Esophagus muscularis mucosa (tissue), 4 donors: ENCODE results near the gene MFRP. TPM values are rescaled to one million over a fixed set of nuclear protein-coding genes. Genes with fewer than 3 reads are reported as not detected.
A peak's percentile ranks its signal among the peaks of the same experiment; 100 is the strongest.

Experiments
- DNase-seq: peaks from one replicate; pipeline ENCODE4 v3.0.0-alpha.2; 2017; ENCODE audit errors: extremely low spot score
- H3K27ac ChIP-seq, 4 donors: fragments of 200-600 bp; sonication (generic); replicated peaks in 1 of 4; 1 replicate in 3 of 4; 2 replicates in 1 of 4; pipeline ENCODE4 v1.5.1; 2016 to 2019; ENCODE audit warnings: mild to moderate bottlenecking in 1 of 4
- H3K27me3 ChIP-seq, 4 donors: fragments of 200-600 bp; sonication (generic); one replicate each; pipeline versions ENCODE4 v1.5.1 to v1.6.0; 2016 to 2019
- H3K36me3 ChIP-seq, 4 donors: fragments of 200-600 bp; sonication (generic); one replicate each; pipeline ENCODE4 v1.5.1; 2016 to 2019
- H3K4me1 ChIP-seq, 4 donors: fragments of 200-600 bp; sonication (generic); one replicate each; pipeline ENCODE4 v1.5.1; 2016 to 2019
- H3K4me3 ChIP-seq, 4 donors: fragments of 200-600 bp; sonication (generic); 1 replicate in 2 of 4; 2 replicates in 2 of 4; pipeline ENCODE4 v1.5.1; 2016 to 2019; ENCODE audit warnings: mild to moderate bottlenecking in 4 of 4, moderate library complexity in 1 of 4
- H3K9me3 ChIP-seq, 4 donors: fragments of 200-600 bp; sonication (generic); 1 replicate in 3 of 4; 2 replicates in 1 of 4; pipeline ENCODE4 v1.5.1; 2016 to 2019
- CTCF ChIP-seq, 3 experiments: fragments of 200-600 bp in 2 of 3; fragments of 450-650 bp in 1 of 3; sonication (generic) in 2 of 3; IDR thresholded peaks; one replicate each; pipeline ENCODE4 v1.5.1; 2017 to 2019; ENCODE audit warnings: antibody characterized with exemption in 3 of 3, mild to moderate bottlenecking in 2 of 3, moderate library complexity in 1 of 3
- EP300 ChIP-seq: sonication (generic); formaldehyde crosslinking; IDR thresholded peaks from one replicate; pipeline ENCODE4 v1.6.1; 2017; ENCODE audit warnings: antibody characterized with exemption
- POLR2A ChIP-seq: fragments of 450-650 bp; IDR thresholded peaks from one replicate; pipeline ENCODE4 v1.6.1; 2017; ENCODE audit warnings: antibody characterized with exemption, moderate library complexity, mild to moderate bottlenecking, low read depth
- POLR2AphosphoS5 ChIP-seq, 2 donors: sonication (generic); formaldehyde crosslinking; IDR thresholded peaks; one replicate each; pipeline ENCODE4 v1.6.1; 2017; ENCODE audit warnings: antibody characterized with exemption in 2 of 2
- WGBS: methylation state at CpG from one replicate; pipeline ENCODE4 v1.1.5; 2018; 5-methylcytosine and 5-hydroxymethylcytosine counted together
- intact Hi-C: fragments of 100-400 bp; cut with DNase I; formaldehyde crosslinking; loops from one replicate; pipeline ENCODE4 v1.15.1; 2023
- total RNA-seq, 4 donors: library from RNA; depleted of rRNA; stranded (reverse); fragments of >200 nt; gene quantifications; one replicate each; pipeline versions ENCODE4 v1.1.0 to v1.2.1, GENCODE V29; 2016

MFRP gene
- total RNA-seq, 4 donors from 2014 or later: 0.11 TPM; not detected in 3

GRCh38 chr11:119378851-119379465 lies 32.5 kb upstream of the MFRP start:
- WGBS: 64% methylated on average over 10 of the region's 10 CpGs
- intact Hi-C loops: no loop called here

GRCh38 chr11:119377961-119378667 lies 31.6 kb upstream of the MFRP start:
- no peak for DNase-seq
- no peaks in the 10 kb centered on the region for H3K9me3 ChIP-seq
- no peak overlapping the region for H3K4me3 ChIP-seq
- peak; percentile 12 for TF ChIP-seq POLR2A
- TF ChIP-seq CTCF (IDR thresholded peaks at IDR 0.05): no peak
- no peak for TF ChIP-seq POLR2AphosphoS5 (IDR thresholded peaks at IDR 0.05)
- 88% methylated on average over 4 of the region's 6 CpGs for WGBS
- no peaks in the 10 kb centered on the region for H3K36me3 ChIP-seq
- peak overlapping the region in 2 of 4 donors; percentile 89 to 93 for H3K27ac ChIP-seq
- intact Hi-C loops: no loop called here
- H3K4me1 ChIP-seq: peaks cover 54 to 70% (median 66%) of the 10 kb centered on the region in 4 donors
- no peaks in the 10 kb centered on the region for H3K27me3 ChIP-seq

More at GRCh38 chr11:119378851-119379465, 32.5 kb upstream of the MFRP start:
- no peak overlapping the region for H3K4me3 ChIP-seq
- H3K9me3 ChIP-seq: no peaks in the 10 kb centered on the region
- H3K36me3 ChIP-seq: no peaks in the 10 kb centered on the region
- H3K27me3 ChIP-seq: no peaks in the 10 kb centered on the region
- TF ChIP-seq POLR2A: peak; percentile 81
- TF ChIP-seq EP300: no peak
- DNase-seq: no peak
- H3K4me1 ChIP-seq: peaks cover 47 to 65% (median 60%) of the 10 kb centered on the region in 4 donors
- peak overlapping the region in 1 of 4 donors; percentile 5 for H3K27ac ChIP-seq

- Histone ChIP-seq H3K27ac (peak overlapping the region; percentile 83 to 93 (median 88)), H3K36me3 (peaks cover 0 to 2% (median 0%) of the 10 kb centered on the region in 4 donors), H3K4me3 (no peak overlapping the region), H3K27me3 (no peaks in the 10 kb centered on the region), H3K4me1 (peaks cover 58 to 75% (median 69%) of the 10 kb centered on the region in 4 donors), H3K9me3 (no peaks in the 10 kb centered on the region)
- peak; percentile 11 for TF ChIP-seq POLR2A
- TF ChIP-seq CTCF (IDR thresholded peaks at IDR 0.05): no peak
- no peak for DNase-seq
- WGBS: 61% methylated on average over 10 of the region's 12 CpGs
- intact Hi-C loops: no loop called here
These were observed 30.8 kb upstream of the MFRP start for GRCh38 chr11:119377112-119377901.

GRCh38 chr11:119376197-119376847 lies 29.8 kb upstream of the MFRP start:
- WGBS: 36% methylated on average over 4 of the region's 11 CpGs
- H3K9me3 ChIP-seq: no peaks in the 10 kb centered on the region
- TF ChIP-seq POLR2A: peak; percentile 3
- peak in 1 of 2 donors; percentile 20 for TF ChIP-seq POLR2AphosphoS5 (IDR thresholded peaks at IDR 0.05)
- no peak for TF ChIP-seq EP300
- no peak for DNase-seq
- H3K27ac ChIP-seq: peak overlapping the region; percentile 83 to 93 (median 88)
- H3K4me1 ChIP-seq: peaks cover 62 to 79% (median 72%) of the 10 kb centered on the region in 4 donors
- peak overlapping the region; percentile 2 to 18 (median 10) for H3K4me3 ChIP-seq
- no peaks in the 10 kb centered on the region for H3K27me3 ChIP-seq
- H3K36me3 ChIP-seq: peaks cover 0 to 4% (median 0%) of the 10 kb centered on the region in 4 donors
- intact Hi-C loops: no loop called here

- 61% methylated on average over 5 of the region's 14 CpGs for WGBS
- DNase-seq: peak; percentile 94
- intact Hi-C loops: no loop called here
- peaks cover 0 to 4% (median 0%) of the 10 kb centered on the region in 4 donors for H3K36me3 ChIP-seq
- H3K9me3 ChIP-seq: no peaks in the 10 kb centered on the region
- peak; percentile 23 for TF ChIP-seq POLR2A
- TF ChIP-seq EP300: peak; percentile 80
- peak; percentile 80 to 86 for TF ChIP-seq POLR2AphosphoS5 (IDR thresholded peaks at IDR 0.05)
- no peak for TF ChIP-seq CTCF (IDR thresholded peaks at IDR 0.05)
- peaks cover 62 to 79% (median 72%) of the 10 kb centered on the region in 4 donors for H3K4me1 ChIP-seq
- H3K27ac ChIP-seq: peak overlapping the region; percentile 83 to 93 (median 88)
- peak overlapping the region; percentile 2 to 18 (median 10) for H3K4me3 ChIP-seq
- no peaks in the 10 kb centered on the region for H3K27me3 ChIP-seq
These were observed 29.1 kb upstream of the MFRP start for GRCh38 chr11:119375337-119376196.
